Activated CD8-positive, alpha-beta memory T cell treated with anti-CD3 and anti-CD28 coated beads for 4 hours (primary cell): ENCODE results near the gene ZNF263.
"Not testable (repeated sequence)": the region's sequence is repeated elsewhere in the genome, so short reads cannot be mapped to it uniquely, and the experiment has no call there.

ENCODE experiments used
- DNase-seq, 2 donors: peaks; one replicate each; pipeline ENCODE4 v3.0.0-alpha.2; 2020; ENCODE audit warnings: low read depth in 2 of 2

The ZNF263 gene

DNA sequence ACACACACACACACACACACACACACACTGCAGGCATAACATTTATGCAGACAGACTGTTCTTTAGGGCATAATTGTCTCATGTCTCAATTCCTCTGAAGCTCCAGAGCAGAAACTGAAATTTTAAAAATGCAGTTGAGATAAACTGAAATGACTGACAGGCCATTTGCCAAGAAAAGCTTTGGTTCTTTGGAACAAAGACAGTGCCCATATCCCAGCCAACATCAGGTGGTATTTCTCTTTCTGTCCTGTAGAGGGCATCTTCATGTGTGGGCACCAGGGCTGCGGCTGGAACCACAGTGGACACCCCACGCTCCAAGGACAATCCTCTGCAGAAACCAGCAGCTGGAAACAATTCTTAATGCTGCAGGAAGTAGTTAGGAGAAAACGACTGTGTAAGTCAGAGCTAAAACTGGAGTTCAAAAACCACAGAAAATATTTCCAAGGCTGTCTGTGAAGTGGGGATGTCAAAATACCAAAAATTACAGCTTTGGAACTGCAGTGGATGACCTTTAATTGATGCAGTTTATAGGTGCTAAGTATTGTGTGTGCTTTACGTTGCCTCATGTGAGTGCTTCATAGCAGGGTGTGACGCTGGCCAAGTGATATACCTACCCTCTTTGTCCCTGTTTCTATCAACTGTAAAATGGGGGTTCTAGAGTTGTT, 16.3 kb upstream of the ZNF263 start:
- no peak for DNase-seq

DNA sequence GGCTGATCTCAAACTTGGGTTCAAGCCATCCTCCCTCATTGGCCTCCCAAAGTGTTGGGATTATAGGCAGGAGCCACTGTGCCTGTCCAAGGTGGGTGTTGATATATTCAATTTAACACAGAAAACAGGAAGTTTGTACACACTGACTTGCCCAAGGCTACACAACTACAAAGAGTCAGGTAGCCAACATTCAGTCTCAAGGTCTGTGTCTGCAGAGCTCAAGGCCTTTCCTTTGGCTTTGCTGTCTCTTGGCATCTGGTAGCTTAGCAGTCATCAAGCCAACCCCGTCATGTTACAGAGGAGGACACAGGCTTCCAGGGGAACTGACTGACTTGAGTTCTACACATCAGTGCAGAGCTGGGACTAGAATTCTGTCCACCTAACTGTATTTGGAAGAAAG, 15.0 kb upstream of the ZNF263 start:
- no peak for DNase-seq

DNA sequence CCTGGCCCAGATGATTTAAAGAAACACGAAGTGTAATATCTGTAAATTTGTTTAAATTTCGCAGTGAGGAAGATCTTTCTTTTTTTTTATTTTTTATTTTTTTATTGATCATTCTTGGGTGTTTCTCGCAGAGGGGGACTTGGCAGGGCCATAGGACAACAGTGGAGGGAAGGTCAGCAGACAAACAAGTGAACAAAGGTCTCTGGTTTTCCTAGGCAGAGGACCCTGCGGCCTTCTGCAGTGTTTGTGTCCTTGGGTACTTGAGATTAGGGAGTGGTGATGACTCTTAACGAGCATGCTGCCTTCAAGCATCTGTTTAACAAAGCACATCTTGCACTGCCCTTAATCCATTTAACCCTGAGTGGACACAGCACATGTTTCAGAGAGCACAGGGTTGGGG, 12.6 kb upstream of the ZNF263 start:
- DNase-seq = not testable (repeated sequence)

DNA sequence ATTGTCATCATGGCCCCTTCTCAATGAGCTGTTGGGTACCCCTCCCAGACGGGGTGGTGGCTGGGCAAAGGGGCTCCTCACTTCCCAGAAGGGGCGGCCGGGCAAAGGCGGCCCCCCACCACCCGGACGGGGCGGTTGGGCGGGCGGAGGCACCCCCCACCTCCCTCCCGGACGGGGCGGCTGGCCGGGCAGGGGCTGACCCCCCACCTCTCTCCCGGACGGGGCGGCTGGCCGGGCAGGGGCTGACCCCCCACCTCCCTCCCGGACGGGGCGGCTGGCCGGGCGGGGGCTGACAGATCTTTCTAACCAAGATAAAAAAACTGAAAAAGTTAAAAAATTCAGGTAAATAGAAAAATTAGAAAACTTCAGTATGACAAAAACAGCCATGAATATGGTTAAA, 12.0 kb upstream of the ZNF263 start:
- not testable (repeated sequence) for DNase-seq

DNA sequence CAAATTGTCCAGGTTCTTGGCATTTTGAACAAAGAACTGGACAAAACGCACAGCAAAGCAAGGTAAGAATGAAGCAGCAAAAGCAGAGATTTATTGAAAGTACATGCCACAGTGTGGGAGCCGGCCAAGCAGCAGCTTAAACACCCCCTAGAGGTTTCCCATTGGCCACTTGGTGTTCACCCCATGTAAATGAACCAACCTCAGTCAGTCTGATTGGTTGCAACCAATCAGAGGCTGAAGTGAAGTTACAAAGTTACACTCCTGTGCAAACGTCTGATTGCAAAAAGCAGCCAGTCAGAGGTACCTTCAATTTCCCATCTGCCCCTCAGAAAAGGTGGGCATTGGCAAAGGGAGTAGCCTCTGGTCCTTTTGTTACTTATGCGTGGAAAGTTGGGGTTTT, 8.8 kb upstream of the ZNF263 start:
- DNase-seq = no peak

DNA sequence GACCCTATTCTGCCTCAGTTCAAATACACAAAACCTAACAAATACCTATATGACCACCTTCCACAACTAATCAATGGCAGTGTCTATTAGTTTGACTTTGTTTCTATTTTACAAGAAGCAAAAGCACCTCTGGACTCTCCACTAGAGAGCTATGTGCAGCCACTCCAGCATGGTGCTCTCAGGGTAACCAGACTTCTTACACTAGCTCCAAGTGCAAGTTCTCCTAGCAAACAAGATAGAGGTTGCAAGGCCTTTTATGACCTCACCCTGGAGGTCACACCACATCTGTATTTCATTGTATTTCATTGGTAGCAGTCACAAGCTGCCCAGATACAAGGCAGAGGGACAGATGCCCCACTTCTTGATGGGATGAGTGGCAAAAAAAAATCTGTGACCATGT, 8.3 kb upstream of the ZNF263 start:
- no peak for DNase-seq

DNA sequence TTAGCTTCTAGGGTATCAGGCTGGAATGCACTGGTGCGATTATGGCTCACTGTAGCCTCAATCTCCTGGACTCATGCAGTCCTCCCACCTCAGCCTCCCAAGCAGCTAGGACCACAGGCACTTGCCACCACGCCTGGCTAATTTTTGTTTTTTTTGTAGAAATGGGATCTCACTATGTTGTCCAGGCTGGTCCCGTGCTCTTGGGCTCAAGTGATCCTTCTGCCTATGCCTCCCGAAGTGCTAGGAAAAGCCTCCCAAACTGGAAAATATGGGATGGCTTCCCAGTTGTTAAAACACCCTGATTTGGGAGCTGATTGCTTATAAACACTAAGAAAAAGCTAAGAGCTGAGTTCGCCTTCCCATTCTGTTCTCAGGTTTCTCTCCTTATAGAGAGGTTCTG, 6.6 kb upstream of the ZNF263 start:
- no peak for DNase-seq

DNA sequence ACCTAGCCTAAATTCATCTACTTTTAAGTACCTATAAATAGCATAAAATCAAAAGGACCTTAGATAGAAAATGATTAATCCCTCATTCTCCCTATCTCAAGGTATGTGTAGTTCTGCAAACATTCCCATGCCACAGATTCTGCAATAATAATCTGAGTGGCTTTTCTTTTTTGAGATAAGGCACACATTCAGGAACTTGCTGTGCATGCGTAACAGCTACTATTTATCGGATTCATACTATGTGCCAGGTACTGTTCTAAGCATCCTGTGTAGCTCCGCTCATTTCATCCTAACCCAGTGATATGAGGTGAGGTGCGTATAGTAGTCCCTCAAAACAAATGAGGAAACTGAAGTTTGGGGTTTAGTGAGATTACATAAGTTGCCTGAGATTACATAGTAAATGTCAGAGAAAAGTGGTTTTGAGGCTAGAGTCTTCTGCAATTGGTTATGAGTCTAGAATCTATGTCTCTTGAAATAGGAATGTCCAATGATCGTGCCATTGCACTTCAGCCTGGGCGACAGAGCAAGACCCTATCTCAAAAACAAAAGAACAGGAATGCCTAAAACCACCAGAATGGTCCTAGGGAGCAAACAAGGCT, 2.0 kb upstream of the ZNF263 start:
- DNase-seq = no peak

DNA sequence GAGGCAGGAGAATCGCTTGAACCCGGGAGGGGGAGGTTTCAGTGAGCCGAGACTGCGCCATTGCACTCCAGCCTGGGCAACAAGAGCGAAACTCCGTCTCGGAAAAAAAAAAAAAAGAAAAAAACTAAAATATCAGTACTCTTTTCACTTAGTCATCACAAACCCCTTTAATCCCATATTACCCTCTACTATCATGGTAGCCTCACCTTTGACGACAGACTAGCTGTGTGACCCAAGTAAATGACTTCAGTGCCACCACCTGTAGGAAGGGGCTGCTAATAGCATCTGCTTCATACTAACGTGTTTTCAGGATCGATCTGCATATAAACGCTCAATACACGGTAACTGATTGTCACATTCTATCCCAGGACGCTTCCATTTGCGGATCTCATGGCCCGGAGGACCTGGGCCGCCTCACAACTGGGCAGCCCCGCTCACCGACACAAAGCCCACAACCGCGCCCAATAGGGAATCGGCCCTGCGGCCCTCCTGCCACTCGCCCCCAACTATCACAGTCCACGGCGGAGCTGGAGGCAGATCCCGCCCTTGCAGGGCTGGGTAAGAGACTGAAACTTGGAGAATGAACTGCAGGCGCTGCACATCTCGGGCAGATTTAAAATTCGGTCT, 1.1 kb upstream of the ZNF263 start:
- DNase-seq = no peak

DNA sequence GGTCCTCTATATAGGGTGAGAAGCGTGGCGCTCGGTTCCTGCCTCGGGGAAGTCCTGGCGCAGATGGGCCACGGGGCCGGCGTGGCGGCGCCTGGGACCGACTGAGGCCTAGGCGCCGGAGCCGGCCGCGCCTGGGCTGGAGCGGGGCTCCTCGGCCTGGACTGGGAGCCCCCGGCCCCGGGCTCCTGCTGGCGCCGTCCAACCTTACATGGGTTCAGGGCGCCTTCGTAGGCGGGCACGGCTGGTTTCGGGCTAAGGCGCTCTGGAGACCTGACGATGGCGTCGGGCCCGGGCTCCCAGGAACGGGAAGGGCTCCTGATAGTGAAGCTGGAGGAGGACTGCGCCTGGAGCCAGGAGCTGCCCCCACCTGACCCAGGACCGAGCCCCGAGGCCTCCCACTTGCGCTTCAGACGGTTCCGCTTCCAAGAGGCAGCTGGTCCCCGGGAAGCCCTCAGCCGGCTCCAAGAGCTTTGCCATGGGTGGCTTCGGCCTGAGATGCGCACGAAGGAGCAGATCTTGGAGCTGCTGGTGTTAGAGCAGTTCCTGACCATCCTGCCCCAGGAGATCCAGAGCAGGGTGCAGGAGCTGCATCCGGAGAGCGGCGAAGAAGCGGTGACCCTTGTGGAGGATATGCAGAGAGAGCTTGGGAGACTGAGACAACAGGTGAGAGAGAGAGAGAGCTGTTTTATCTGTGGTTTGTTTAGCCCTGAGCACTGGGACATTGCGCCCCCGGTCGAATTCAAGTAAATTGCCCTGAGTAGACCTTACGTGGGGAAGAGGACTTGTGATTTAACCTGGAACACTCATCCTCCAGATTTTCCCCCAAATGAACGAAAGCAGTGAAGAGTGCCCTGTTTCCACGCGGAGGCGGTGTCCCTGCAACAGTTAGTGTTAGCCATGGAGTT, 504 bp downstream of the ZNF263 start:
- DNase-seq = no peak

DNA sequence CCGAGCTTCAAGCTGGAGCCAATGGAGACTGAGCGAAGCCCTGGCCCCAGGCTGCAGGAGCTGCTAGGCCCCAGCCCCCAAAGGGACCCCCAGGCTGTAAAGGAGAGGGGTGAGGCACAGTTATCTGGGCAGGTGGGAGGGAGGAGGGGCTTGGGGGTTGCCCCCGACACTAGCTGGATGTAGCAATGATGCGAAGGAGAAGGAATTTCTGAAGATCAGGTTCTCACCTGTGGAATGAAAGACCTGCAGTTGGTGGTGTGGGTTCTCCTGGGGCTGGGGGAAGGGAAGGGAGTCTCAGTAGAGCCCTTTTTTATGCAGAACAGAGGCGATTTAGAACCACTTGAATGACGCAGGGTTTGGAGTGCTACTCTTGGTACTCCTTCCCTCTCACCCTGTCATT, 1.8 kb downstream of the ZNF263 start:
- DNase-seq = no peak

DNA sequence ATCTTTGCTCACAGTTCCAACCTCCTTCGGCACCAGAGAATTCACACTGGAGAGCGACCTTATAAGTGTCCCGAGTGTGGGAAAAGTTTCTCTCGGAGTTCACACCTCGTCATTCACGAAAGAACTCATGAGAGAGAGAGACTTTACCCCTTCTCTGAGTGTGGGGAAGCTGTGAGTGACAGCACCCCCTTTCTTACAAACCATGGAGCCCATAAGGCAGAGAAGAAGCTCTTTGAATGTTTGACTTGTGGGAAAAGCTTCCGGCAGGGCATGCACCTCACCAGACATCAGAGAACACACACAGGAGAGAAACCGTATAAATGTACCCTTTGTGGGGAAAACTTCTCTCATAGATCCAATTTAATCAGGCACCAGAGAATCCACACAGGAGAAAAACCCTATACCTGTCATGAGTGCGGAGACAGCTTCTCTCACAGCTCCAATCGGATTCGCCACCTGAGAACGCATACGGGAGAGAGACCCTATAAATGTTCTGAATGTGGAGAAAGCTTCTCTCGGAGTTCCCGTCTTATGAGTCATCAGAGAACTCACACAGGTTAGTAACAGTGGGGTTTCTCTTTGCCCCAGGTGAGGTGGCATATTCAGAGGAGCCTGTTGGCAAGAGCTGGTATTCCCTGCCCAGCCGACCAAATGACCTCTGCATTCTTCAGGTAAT, 6.8 kb downstream of the ZNF263 start:
- DNase-seq = no peak

DNA sequence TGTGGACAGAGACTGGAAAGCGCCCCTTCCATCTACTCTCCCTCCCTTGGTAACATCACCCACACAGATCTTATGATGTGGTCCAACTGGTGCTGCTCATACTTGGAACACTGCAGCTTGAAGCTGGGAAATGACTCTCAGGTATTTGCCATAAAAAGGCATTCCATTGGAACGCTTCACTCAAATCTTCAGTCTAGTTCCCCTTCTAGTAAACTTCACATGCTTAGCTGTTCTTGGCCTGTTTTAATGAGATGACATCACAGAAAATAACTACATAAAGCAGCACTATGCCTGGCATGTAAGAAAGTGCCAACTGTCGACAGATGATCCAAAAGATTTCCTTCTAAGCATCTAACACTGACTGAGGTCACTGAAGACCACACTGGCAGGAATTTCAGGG, 9.3 kb downstream of the ZNF263 start:
- DNase-seq = no peak

DNA sequence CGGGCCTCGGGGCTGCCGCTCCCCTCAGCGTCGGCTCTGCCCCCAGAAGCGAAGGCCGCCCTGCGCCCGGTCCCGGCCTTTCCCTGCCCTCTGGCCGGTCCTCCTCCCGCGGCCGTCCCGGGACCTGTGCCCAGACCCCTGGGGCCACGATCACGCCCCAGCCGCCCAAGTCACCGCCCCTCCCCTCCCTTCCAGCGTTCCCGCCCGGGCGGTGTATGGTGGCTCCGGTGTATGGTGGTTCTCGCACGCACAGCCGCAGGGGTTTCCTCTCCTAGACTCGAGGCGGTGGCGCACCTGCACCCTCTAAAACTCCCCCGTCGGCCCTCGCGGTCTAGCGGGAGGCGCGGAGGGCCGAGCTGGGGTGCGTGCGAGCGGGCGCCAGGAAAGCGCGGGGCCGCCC, 11.9 kb downstream of the ZNF263 start:
- no peak for DNase-seq

DNA sequence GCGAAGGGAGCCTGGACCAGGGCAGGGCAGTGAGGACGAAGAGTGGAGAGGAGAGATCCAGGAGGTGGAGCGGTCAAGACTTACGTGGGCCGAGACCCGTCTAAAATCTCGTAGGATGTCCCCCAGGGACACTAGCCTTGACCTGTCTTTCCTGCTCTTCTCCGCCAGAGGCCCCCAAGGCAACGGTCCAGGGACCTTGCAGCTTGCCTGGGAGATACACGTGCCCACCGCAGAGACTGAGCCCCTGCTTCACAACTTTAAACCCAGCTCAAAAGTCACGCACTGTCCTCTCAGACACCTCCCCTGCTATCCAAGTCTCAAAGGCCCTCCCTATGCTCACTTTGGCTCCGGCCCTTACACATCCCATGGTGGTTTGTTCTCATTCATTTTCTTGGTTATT, 12.5 kb downstream of the ZNF263 start:
- DNase-seq = no peak

DNA sequence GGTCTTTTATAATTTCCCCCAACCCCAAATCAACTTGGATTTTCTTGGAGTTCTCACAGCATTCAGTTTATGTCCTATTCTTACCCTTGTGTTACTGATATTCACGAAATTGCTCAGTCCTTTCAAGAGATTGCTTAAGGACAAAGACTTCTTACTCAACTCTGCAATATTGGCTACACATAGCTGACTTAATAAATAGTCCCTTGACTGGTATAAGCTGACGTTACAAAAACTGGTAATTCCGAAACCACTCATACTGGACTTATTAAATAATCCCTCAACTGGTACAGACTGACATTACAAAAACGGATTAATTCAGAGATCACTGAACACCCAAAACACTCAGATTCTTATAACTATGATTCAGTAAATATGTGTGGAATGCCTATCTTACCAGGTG, 21.1 kb downstream of the ZNF263 start:
- no peak for DNase-seq

DNA sequence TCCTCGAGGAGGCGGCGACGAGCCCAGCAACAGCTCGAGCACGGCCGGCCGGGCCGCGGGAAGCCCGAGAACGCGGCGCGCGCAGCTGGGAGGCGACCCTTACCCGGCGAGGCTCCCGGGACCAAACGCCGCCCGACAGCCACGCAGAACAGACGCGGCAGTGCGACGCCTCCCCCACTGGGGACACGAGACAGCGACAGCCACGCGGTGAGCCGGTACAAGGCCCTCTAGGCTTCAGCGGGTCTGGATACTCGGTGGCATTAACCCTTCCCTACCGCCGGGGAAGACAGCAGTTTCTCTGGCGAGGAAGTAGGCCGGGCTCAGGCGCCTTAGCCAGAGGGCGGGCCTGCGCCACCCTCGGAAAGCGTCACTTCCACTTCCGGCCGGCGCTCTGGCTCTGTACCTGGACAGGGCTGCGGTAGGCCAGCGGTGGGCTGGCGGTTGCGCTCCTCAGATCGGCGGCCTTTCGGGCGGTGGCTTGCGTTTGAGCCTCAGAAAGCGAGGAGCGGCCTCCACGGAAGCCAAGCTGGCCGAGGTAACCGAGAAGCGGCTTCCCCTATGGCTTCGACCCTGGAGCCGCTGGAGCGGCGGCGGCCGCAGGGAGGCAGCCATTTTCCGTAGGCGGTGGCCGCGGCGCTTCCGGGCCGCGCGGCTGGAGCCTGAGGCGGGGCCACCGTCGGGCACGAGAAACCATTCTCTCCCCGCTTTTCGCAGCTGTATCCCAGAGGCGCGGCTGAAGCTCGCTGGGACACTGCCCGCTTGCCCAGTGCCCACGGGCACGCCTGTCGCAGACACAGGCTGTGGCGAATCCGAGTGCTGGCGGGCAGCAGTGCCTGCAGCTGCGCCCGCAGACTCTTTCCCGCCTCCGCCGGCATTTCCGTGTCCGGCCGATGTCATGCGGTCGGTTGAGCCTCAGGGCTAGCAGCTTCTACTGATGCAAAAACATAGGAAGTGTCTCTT, 22.1 kb downstream of the ZNF263 start, which contains the start of the genes TIGD7 and ZNF75A:
TSS of gene TIGD7 (minus strand) at position 322 of the 960 bp plus-strand sequence. CDS start 4,816 bp downstream, outside the sequence.
TSS of gene ZNF75A (plus strand) at position 389 of the 960 bp plus-strand sequence. CDS start 2,932 bp downstream, outside the sequence.
- DNase-seq = peak; percentile 59 to 72

DNA sequence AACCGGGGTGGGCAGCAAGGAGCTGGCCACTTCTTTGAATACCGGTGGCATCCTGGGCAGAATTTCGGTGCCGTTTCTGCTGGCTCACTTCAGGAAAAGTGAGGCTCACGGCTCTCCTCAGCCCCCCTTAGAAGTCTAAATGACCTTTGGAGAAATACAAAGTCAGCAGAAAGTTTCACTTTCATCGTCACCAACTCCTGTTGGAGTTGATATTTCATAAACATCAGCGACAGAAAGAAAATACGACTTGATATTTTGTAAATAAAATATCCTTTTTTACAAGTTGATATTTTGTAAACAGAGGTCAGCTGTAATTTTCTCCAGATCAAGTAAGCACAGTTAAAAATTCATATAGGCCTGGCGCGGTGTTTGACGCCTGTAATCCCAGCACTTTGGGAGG, 22.8 kb downstream of the ZNF263 start:
- DNase-seq = no peak

DNA sequence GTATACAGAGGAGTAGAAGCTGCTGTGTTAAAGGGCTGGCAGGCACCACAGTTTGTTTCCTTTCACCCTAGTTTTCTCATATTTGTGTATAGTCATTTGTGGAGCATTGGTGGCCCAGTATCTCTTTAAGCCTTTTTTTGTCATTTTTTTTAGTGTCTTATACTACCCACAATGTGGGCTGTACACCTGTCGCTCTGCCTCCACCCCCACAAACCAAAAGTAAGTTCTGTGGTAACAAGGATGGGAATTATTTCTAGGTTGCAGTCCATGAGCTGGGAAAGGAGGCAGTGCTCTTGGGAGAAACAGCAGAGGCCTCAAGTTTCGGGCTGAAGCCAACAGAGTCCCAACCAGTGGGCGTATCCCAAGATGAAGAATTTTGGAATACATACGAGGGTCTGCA, 28.2 kb downstream of the ZNF263 start:
- DNase-seq = no peak

DNA sequence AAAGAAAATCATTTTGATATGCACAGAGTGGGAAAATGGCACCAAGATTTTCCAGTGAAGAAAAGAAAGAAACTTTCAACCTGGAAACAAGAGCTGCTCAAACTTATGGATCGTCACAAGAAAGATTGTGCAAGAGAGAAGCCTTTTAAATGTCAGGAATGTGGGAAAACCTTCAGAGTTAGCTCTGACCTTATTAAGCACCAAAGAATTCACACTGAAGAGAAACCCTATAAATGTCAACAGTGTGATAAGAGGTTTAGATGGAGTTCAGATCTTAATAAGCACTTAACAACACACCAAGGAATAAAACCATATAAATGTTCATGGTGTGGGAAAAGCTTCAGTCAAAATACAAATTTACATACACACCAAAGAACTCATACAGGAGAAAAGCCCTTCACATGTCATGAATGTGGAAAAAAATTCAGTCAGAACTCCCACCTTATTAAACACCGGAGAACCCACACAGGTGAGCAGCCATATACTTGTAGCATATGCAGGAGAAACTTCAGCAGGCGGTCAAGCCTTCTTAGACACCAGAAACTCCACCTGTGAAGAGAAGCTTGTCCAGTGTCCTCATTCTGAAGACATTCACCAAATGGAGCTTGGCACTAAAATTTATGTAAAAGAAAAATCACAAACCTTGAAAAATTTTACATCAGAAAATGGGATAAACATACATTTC, 34.2 kb downstream of the ZNF263 start:
- no peak for DNase-seq
